Uterus (tissue), 4 donors: ENCODE measurements around the gene STAT1. TPM values are rescaled to one million over a fixed set of nuclear protein-coding genes. Genes with fewer than 3 reads are reported as not detected.
A peak's percentile ranks its signal among the peaks of the same experiment; 100 is the strongest.

Experiments
- DNase-seq, 2 donors: peaks; one replicate each; pipeline ENCODE4 v3.0.0-alpha.2; 2019 to 2020
- H3K27ac ChIP-seq, 2 donors: fragments of 200-600 bp; sonication (generic); 1 replicate in 1 of 2; 2 replicates in 1 of 2; pipeline ENCODE4 v1.5.1; 2016 to 2018
- H3K27me3 ChIP-seq, 2 donors: fragments of 200-600 bp; sonication (generic); one replicate each; pipeline ENCODE4 v1.5.1; 2018 to 2019; ENCODE audit warnings: control low read depth in 1 of 2
- H3K36me3 ChIP-seq, 2 donors: fragments of 200-600 bp; sonication (generic); one replicate each; pipeline ENCODE4 v1.5.1; 2019; ENCODE audit warnings: control low read depth in 1 of 2
- H3K4me1 ChIP-seq, 2 donors: fragments of 200-600 bp; sonication (generic); one replicate each; pipeline ENCODE4 v1.5.1; 2018 to 2019; ENCODE audit warnings: control low read depth in 1 of 2
- H3K4me3 ChIP-seq, 2 donors: fragments of 200-600 bp; sonication (generic); 1 replicate in 1 of 2; 2 replicates in 1 of 2; pipeline ENCODE4 v1.5.1; 2018 to 2019; ENCODE audit warnings: mild to moderate bottlenecking in 1 of 2
- H3K9me3 ChIP-seq, 2 donors: fragments of 200-600 bp; sonication (generic); one replicate each; pipeline ENCODE4 v1.5.1; 2019; ENCODE audit warnings: control low read depth in 1 of 2
- POLR2A ChIP-seq, 2 donors: fragments of 450-650 bp; IDR thresholded peaks; one replicate each; pipeline ENCODE4 v1.6.1; 2016; ENCODE audit warnings: antibody characterized with exemption in 2 of 2, mild to moderate bottlenecking in 1 of 2, moderate library complexity in 1 of 2
- intact Hi-C: fragments of 100-400 bp; cut with DNase I; formaldehyde crosslinking; loops from one replicate; pipeline ENCODE4 v1.15.1; 2023; ENCODE audit warnings: low total_unique reads
- total RNA-seq, 4 donors: library from RNA; depleted of rRNA in 3 of 4; stranded (reverse); fragments of >200 nt in 3 of 4; gene quantifications; one replicate each; pipeline versions ENCODE4 v1.1.0 to v1.2.4, GENCODE V29; 2014 to 2023
- TF ChIP-seq, protein P1 (sequence below), 4 experiments: fragments of 200-600 bp in 2 of 4; fragments of 450-650 bp in 2 of 4; sonication (generic) in 2 of 4; IDR thresholded peaks; one replicate each; pipeline ENCODE4 v1.5.1; 2016 to 2019; ENCODE audit warnings: antibody characterized with exemption in 4 of 4, mild to moderate bottlenecking in 2 of 4, moderate library complexity in 1 of 4
- donor health status: DM: yes; HTN: yes; CAD: no.

Gene STAT1
- total RNA-seq, 4 donors from 2014 or later, result 20.7 to 83.0 (median 56.1) TPM

DNA sequence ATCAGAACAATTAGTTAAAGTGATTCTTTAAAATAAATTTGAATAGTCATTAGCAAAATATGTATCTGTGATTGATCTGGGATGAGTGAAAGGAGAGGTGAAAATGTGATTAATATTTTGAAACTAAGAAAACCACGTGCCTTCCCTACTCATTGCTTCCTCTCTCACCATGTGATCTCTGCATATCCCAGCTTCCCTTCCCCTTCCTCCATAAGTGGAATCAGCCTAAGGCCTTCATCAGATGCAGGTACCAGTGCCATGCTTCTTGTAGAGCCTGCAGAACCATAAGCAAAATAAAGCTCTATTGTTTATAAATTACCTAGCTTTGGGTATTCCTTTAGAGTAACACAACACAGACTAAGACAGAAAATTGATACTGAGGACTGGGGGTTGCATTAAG lies 11.2 kb upstream of the STAT1 start:
- H3K4me3 ChIP-seq, result no peak overlapping the region
- H3K9me3 ChIP-seq, result no peaks in the 10 kb centered on the region
- no peak for DNase-seq
- no peak overlapping the region for H3K27ac ChIP-seq
- TF ChIP-seq, protein P1, sequence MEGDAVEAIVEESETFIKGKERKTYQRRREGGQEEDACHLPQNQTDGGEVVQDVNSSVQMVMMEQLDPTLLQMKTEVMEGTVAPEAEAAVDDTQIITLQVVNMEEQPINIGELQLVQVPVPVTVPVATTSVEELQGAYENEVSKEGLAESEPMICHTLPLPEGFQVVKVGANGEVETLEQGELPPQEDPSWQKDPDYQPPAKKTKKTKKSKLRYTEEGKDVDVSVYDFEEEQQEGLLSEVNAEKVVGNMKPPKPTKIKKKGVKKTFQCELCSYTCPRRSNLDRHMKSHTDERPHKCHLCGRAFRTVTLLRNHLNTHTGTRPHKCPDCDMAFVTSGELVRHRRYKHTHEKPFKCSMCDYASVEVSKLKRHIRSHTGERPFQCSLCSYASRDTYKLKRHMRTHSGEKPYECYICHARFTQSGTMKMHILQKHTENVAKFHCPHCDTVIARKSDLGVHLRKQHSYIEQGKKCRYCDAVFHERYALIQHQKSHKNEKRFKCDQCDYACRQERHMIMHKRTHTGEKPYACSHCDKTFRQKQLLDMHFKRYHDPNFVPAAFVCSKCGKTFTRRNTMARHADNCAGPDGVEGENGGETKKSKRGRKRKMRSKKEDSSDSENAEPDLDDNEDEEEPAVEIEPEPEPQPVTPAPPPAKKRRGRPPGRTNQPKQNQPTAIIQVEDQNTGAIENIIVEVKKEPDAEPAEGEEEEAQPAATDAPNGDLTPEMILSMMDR (IDR thresholded peaks at IDR 0.05), result no peak
- no peak for TF ChIP-seq POLR2A (IDR thresholded peaks at IDR 0.05)
- H3K4me1 ChIP-seq, result no peaks in the 10 kb centered on the region
- no peaks in the 10 kb centered on the region for H3K36me3 ChIP-seq
- H3K27me3 ChIP-seq, result no peaks in the 10 kb centered on the region
- intact Hi-C loops, result no loop called here

DNA sequence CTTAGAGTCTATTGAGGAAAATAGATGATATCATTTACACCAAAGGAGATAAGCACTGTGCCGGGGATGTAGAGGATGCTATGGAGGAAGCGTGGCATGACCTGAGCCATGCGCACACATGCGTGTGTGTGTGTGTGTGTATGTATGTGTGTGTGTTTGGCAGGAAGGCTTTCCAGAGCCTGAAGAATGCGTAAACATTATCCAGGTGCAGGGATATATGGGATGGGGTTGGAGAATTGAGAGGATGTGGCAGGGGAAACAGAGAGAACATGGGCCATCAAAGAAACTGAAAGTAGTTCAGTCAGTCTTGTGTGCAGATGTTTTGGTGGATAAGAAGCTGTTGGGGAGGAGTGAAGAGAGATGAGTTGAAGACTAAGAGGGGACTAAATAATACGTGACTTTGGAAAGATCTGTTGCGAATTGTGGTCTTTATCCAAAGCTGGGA lies 9.3 kb upstream of the STAT1 start:
- DNase-seq, result no peak
- no peak for TF ChIP-seq POLR2A (IDR thresholded peaks at IDR 0.05)
- TF ChIP-seq, protein P1 (IDR thresholded peaks at IDR 0.05), result no peak
- Histone ChIP-seq H3K27ac (no peak overlapping the region), H3K36me3 (no peaks in the 10 kb centered on the region), H3K4me1 (no peaks in the 10 kb centered on the region), H3K4me3 (no peak overlapping the region), H3K27me3 (no peaks in the 10 kb centered on the region), H3K9me3 (no peaks in the 10 kb centered on the region)
- intact Hi-C loops, result no loop called here

DNA sequence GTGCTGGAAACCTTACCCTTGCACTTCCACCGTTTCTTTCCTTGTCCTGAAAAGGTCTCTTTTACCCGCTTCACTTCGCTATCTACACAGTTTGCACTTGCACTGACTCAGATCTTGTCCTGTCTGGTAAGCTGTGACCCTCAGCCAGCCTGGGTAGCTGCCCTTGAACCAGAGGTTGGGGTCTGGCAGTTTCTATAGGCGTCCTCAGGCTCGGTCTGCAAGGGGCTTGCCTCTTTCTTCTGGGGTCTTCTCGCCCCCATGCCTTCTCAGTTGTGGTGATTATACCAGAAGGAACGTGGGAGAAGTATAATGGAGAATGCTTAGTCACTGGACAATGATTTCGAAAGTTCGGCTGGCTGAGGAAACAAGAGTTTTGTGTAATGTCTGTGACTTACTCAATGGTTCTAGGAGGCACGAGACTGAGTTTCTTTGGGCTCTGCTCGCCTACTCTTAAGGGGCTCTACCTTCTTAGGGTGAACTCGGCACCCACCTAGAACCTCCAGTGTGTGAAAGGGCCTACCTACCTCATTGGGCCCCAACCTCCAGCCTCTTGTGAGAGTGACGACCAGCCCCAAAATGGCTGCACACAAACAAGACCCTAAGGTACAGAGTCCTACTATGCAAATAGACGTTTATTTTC lies 6.9 kb upstream of the STAT1 start:
- no peaks in the 10 kb centered on the region for H3K36me3 ChIP-seq
- TF ChIP-seq, protein P1 (IDR thresholded peaks at IDR 0.05), result no peak
- no peak for TF ChIP-seq POLR2A (IDR thresholded peaks at IDR 0.05)
- intact Hi-C loops, result no loop called here
- H3K27me3 ChIP-seq, result no peaks in the 10 kb centered on the region
- H3K9me3 ChIP-seq, result no peaks in the 10 kb centered on the region
- peak overlapping the region; percentile 51 to 66 for H3K4me3 ChIP-seq
- peak overlapping the region; percentile 83 to 88 for H3K27ac ChIP-seq
- peak; percentile 58 to 72 for DNase-seq
- H3K4me1 ChIP-seq, result no peaks in the 10 kb centered on the region

DNA sequence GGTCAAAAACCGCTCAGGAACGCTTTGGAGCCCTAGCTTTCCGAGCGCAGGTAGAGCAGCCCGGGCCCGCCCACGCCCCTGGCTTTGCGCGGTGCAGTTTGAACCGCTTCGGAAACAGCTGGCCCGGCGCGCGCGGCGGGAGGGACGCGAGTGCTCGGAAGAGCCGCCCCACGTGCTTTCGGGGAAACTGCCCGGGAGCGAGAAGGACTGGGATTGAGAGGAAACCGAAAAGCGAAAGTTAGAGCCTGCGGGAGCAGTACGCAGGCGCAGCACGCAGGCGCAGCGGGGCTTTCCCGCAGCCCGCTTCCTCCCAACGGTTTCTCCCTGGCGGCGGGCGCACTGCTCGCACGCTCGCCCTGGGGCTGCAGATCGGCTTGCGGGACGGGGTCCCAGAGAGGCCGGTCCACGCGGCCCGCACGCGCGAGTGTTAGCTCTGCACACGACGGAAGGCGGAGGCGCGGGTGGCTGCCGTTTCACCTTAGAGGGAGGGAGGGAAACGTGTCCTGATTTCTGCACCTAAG lies 6.3 kb upstream of the STAT1 start:
- peak overlapping the region; percentile 83 to 88 for H3K27ac ChIP-seq
- intact Hi-C loops, result no loop called here
- peak overlapping the region; percentile 51 to 66 for H3K4me3 ChIP-seq
- DNase-seq, result peak; percentile 93 to 97
- H3K27me3 ChIP-seq, result no peaks in the 10 kb centered on the region
- TF ChIP-seq, protein P1 (IDR thresholded peaks at IDR 0.05), result peak in 3 of 4 experiments; percentile 17 to 45 (median 36)
- peak; percentile 69 to 86 for TF ChIP-seq POLR2A (IDR thresholded peaks at IDR 0.05)
- H3K9me3 ChIP-seq, result no peaks in the 10 kb centered on the region
- H3K4me1 ChIP-seq, result no peaks in the 10 kb centered on the region
- no peaks in the 10 kb centered on the region for H3K36me3 ChIP-seq

DNA sequence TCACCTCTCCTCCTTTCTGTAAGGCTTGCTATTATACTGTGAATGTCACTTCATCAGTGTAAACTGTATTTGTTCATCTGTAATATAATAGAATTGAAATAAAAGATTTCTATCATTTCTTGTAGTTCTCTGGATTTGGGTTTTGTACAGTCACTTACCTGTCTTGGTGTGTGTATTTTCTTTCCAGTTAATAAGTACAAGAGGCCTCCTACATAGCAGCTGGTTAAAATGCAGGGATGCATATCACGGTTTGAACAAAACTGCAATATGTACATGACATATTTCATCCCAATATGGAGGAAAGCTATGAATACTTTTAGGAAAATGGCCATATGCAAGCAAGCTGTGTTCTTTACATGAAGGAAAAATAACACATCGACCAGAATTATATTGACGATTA lies 5.4 kb upstream of the STAT1 start:
- no peak overlapping the region for H3K4me3 ChIP-seq
- DNase-seq, result no peak
- H3K36me3 ChIP-seq, result no peaks in the 10 kb centered on the region
- TF ChIP-seq, protein P1 (IDR thresholded peaks at IDR 0.05), result no peak
- TF ChIP-seq POLR2A (IDR thresholded peaks at IDR 0.05), result no peak
- intact Hi-C loops, result no loop called here
- H3K27ac ChIP-seq, result no peak overlapping the region
- H3K4me1 ChIP-seq, result no peaks in the 10 kb centered on the region
- no peaks in the 10 kb centered on the region for H3K9me3 ChIP-seq
- no peaks in the 10 kb centered on the region for H3K27me3 ChIP-seq
